ENCODE measurements around the gene SND1. TPM values are rescaled to one million over a fixed set of nuclear protein-coding genes. Genes with fewer than 3 reads are reported as not detected.

SND1 gene
- total and polyA plus RNA-seq, 2 donors (not counting 3 experiments of a cell fraction or from before 2014, with no cell fraction given), result 116 to 249 TPM

GRCh38 chr7:128117691-128118090 lies 465.7 kb downstream of the SND1 start:
- no peak overlapping the region for H3K27ac ChIP-seq (ENCODE audit: insufficient read depth, low read depth, low read length)
- H3K4me3 ChIP-seq (replicated peaks in 1 of 3; ENCODE audit: insufficient read depth in 1 of 3, low read depth in 1 of 3, low read length in 3 of 3), result no peak overlapping the region
- no peak overlapping the region for H3K4me2 ChIP-seq (ENCODE audit: insufficient read depth, low read length)
- peaks cover 0 to 7% of the 10 kb centered on the region in 2 experiments for H3K27me3 ChIP-seq (ENCODE audit: control insufficient read depth in 2 of 2, insufficient read depth in 2 of 2, low read length in 2 of 2)
- ChIA-PET CTCF (no interaction called here), POLR2A (no interaction called here)
- FAIRE-seq, result no peak
- no peak for DNase-seq (ENCODE audit: low read depth, low spot score)
- no peaks in the 10 kb centered on the region for H3K9me1 ChIP-seq (replicated peaks; ENCODE audit: control insufficient read depth, extremely low read depth, insufficient read depth, low read length)
- BruUV-seq (replicated peaks), result no TSS peak
- no peak overlapping the region for H3K9ac ChIP-seq (replicated peaks; ENCODE audit: extremely low read depth, insufficient read depth, low read length)
- intact Hi-C loops (cut with micrococcal nuclease), result no loop called here
- no peaks in the 10 kb centered on the region for H4K20me1 ChIP-seq (replicated peaks; ENCODE audit: control insufficient read depth, extremely low read depth, insufficient read depth, low read length)
- TF ChIP-seq EZH2 (IDR thresholded peaks at IDR 0.05; ENCODE audit: borderline replicate concordance, low read depth, low read length, severe bottlenecking) (no peak), CTCF (IDR thresholded peaks at IDR 0.05; ENCODE audit: extremely low read depth in 1 of 2, insufficient read depth in 1 of 2, low read depth in 1 of 2, low read length in 2 of 2) (no peak), POLR2A (IDR thresholded peaks at IDR 0.05; ENCODE audit: low read depth, low read length) (no peak), MAX (IDR thresholded peaks at IDR 0.05; ENCODE audit: insufficient read depth, insufficient read length) (no peak), GATA2 (IDR thresholded peaks at IDR 0.05; ENCODE audit: insufficient read depth, insufficient read length, low read depth, low read length) (no peak), FOS (IDR thresholded peaks at IDR 0.05; ENCODE audit: borderline replicate concordance, insufficient read depth, low read length) (no peak), POLR2AphosphoS5 (IDR thresholded peaks at IDR 0.05; ENCODE audit: insufficient read depth, low read depth, low read length) (no peak), MYC (IDR thresholded peaks at IDR 0.05; ENCODE audit: low read depth, low read length) (no peak), JUN (IDR thresholded peaks at IDR 0.05; ENCODE audit: borderline replicate concordance, insufficient read depth, insufficient read length, low read depth) (no peak)
- H3K36me3 ChIP-seq (ENCODE audit: control insufficient read depth in 2 of 2, extremely low read depth in 1 of 2, insufficient read depth in 2 of 2, low read length in 2 of 2), result no peaks in the 10 kb centered on the region
- no peaks in the 10 kb centered on the region for H3K9me3 ChIP-seq (replicated peaks; ENCODE audit: control insufficient read depth, insufficient read depth, low read length)
- no peaks in the 10 kb centered on the region for H3K79me2 ChIP-seq (ENCODE audit: control insufficient read depth, insufficient read depth, low read length)
- dilution Hi-C loops (cut with MboI; ENCODE audit: extremely low pct_ligation_motif_present, low sequenced_read_pairs), result no loop called here
- peaks cover 6% of the 10 kb centered on the region for H3K4me1 ChIP-seq (ENCODE audit: control insufficient read depth, extremely low read depth, insufficient read depth, low read length)
- no peak overlapping the region for H2AFZ ChIP-seq (ENCODE audit: low read depth, low read length)

Data from endothelial cell of umbilical vein (primary cell).